Embryonic facial prominence (tissue), 1 donor: ENCODE data around the gene MRPS22.
"Not testable (repeated sequence)": the region's sequence is repeated elsewhere in the genome, so short reads cannot be mapped to it uniquely, and the experiment has no call there.

ENCODE experiments used
- DNase-seq: peaks from one replicate; pipeline ENCODE4 v3.0.0-alpha.2; 2016; ENCODE audit errors: extremely low spot score

Gene MRPS22

DNA sequence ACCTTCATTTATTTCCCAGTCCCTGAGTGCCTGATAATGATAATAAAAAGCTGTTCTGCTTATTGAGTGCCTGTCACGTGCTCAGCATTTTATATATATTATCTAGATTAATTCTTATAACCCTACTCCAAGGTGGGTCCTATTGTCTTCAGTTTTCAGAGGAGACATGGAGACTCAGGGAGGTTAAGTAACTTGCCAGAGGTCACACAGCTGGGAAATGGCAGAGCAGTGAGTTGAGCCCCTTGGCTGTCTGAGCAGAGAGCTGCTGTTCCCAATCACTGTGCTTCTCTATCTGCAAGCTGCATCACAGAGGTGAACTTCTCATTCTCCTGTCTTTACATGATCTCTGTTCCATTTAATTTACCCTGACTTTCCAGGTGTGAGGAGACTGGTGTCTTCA lies 32.3 kb upstream of the MRPS22 start:
- DNase-seq = no peak

DNA sequence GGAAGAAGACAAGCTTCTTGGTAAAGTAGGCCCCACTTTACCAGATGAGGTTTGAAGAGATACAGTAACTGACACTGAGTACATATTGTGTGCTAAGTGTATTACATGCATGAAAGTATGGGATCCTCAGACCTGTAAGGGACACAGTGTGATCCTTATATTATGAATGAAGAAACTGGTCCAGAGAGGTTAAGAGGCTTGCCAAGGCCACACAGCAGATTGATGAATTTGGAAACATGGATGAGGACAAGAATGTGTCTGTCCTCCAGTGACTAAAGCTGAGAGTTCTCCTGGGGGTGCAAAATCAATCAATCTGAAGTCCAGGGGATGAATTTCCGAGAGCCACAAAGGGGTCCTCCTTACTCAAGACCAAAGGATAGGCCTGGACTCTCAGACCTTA lies 31.4 kb upstream of the MRPS22 start:
- DNase-seq = no peak

DNA sequence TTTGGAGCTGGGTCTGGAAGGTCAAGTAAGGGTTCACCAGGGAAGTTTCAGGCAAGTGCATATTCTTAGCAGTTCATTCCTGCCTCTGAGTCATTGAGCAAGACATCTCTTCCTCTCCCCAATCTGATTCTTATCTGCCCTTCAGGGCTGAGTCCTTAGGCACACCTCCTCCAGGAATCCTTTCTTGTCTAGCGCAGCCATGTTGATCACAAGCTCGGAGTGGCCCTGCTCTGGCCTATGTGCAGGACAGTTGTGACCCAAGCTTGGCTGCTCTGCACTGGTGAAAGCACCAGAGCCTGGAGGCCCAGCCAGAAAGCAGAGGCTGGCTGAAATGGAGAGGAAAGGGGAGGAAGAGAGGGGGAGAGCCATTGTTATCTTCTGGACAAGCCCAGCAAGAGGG lies 30.9 kb upstream of the MRPS22 start:
- no peak for DNase-seq

DNA sequence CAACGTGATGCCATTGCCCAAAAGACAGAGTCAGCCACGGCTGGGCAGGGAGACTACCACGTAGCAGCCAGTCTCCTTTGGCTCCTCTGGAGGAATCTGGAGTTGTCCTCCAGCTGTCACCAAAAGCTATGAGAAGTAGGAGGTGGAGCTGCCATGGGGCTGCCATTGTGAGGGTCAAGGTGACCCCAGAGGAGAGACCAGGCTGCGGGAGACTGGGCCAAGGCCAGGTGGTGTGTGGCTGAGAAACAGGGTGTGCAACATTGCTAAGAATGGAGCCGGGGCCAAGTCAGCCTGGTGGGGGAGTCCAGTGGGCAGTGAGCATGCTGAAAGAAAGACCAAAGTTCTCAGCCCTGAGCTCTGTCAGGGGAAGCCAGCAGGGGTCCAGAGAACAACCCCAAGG lies 29.9 kb upstream of the MRPS22 start:
- DNase-seq = no peak

DNA sequence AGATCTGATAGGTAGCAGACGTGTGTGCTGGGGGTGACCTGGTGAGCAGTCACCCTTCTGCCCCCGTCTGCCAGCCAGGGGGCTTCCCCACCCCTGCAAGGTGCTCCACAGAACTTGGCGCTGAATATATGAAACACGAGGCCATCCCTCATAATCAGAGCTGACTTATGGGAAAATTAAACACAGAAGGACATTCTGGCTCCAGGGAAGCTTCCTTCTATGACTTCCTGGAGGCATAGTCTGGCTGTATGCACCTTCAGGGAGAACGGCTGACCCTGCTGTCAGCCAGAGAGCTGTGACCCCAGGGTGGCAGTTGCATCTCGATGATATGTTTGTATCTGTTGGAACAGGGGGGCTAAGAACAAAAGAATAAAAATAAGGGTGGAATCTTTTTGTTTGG lies 26.6 kb upstream of the MRPS22 start:
- no peak for DNase-seq

DNA sequence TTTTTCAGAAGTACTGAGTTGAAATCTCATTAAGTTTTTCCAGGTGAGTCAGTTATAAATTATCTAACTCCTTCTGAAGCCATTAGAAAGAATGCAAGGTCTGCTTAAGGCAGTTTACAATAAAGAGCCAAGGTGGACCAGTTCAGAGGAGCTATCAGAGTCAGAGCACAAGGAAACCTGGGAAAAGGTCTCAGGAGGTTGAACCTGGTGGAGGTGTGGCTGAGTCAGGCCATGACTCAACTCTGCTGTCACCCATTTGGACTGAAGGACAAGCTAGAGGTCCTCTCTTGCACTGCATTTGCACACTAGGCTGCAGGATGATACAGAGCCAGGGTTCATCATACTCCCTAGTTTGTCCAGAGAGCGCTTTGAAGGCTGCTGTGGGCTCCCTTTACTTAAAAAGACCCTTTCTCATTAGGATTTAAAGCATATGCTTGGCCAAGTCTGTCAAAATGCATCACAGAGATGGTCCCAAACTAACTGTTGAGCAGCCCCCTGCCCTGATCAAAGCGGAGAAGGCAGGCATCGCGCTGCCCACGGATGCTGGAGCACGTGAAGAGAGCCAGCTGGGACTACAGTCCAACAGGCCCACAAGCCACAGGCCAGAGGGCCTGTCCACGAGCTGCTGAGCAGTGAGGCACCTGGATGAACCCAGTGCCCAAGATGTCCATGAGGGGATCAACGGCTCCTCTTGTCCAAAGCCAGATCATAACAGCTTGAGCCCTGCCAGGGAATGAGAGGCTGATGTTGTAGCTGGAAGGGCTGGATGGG lies 26.0 kb upstream of the MRPS22 start:
- DNase-seq = no peak

DNA sequence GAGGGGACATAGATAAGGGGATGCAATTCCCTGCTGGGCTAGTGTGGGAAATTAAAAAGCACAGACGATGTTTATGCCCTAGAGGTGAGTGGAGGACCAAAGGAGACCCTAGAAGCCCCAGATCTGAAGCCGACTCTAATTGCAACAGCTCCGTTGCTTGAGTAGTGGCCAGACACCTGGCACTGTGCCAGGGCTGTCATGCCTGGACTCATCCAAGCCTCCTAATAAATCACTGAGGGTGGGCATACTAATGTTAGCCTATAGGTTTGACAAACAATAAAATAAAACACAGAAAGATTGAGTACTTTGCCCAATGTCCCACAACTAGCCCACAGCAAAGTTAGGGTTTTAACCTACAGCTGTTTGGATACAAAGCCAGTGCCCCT lies 25.4 kb upstream of the MRPS22 start:
- no peak for DNase-seq

DNA sequence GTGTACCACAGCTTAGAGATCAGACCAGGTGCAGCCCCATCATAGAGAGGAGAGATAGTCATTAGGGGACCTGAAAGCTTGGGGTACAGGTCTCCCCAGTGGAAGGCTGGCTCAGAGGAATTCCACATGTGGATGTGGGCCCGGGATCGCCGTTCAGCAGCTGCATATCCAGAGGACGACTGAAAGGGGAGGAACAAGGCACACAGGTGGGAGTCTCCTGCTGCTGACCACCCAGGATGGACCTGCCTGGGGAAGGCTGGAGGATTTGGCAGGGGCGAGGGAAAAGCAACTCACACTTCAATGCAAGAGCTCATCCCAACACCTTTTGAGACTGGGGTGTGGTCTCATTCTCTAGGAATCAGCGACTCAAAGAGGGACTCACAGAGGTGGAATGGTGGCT lies 25.0 kb upstream of the MRPS22 start:
- no peak for DNase-seq

DNA sequence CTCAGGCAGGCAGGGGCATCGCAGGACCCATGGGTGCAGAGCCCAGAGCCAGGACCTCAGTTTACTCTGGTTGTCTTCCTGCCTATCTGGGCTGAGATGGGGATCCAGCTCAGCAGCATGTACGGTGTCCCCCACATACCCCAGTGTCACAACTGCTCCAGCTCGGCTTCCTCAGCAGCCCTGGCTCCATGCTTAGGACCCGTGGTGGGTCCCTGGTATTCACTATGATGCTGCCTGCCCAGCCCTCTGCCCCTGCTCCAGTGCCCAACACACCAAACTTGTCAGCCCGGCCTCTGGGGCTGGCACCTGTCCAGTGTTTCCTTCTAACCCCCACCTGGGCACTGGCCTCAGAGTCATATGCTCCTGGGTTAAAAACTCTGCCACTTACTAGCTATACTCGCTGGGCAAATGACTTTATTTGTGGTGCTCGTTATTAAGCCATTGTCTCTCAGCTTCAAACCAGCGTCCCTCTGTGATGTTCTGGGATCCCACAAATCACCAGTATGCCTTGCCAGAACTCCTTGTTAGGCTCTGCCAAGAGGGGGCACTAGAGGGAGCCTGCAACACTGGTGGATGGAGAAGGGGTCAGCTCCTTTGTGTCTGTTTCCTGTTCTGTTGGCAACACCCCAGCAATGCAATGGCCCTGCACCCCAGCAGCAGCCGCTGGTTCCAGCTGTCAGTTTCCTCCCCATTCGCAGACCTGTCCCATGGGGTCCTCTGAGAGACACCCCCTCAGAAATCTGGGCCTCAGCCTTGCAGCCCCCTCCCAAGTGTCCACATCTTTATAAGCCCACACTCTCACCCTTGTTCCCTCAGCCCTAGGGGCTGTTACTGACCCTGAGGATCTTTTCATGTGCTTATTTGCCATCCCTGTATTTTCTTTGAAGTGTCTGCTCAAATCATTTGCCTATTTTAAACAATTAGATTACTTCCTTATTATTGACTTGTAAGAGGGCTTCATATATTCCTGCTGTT lies 24.1 kb upstream of the MRPS22 start:
- no peak for DNase-seq

DNA sequence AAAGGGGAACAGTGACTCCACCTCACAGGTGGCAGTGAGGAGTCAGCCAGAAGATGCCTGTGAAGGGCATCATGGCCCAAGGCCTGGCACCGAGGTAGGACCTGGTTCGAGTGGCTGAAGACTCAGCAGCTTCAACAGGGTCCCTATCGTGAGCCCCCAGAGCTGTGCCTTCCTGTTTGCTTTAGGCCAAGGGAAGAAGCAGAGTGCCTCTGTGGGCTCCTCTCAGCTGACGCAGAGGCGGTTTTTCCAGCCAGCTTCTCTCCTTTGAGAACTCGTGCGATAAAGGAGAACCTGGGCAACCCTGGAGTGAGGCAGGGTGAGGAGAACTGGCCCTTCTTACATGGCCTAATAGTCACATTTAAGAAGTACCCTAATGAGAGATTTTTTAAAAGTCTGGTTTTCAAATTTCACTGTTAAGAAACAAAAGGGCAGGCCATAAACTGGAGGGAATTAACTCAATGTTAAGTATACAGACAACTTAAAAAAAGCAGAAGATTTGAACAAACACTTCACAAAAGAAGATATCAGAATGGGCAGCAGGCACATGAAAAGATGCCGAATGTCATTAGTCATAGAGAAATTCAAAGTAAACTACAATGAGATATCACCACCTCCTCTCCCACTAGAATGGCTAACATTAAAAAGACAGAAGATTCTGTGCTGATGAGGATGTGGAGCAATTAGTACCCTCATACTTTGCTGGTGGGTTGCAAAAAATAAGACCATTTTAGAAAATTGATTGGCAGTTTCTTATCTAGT lies 23.1 kb upstream of the MRPS22 start:
- no peak for DNase-seq

DNA sequence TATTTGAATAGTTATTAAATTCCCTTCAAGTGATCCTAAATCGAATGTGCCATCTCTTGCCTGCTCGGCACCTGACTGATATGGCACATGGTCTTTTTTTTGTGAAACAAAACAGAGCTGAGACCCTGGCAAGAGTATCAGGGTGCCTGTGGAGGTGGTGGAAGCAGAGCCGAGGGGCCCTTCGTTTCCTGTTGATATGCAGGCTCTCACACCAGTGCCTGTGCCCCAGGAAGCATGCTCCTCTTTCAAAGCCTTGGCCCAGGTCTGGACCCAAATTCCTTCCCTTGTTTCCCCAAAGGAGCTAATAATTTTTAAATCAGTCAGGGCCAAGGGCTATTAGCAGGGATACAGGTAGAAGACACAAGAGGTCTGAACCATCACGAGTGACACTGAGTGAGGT lies 21.5 kb upstream of the MRPS22 start:
- DNase-seq = no peak

DNA sequence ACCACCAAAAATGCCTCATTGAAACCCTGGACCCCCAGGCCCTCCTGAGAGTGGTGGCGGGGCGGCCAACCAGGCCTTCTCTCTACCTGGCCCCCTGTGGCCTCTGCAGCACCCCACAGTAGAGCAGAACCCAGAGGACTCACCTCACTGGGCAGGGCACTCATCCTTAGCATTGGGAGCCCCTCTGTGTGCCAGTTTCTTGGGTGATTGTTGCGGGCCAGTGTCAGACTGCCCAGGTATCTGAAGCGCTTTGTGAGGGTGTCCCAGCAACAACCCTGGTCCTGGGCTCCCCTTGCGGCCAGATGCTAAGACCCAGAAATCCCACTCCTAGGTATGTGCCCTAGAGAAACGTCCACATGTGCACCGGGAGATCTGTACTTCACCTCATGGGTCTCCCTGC lies 20.7 kb upstream of the MRPS22 start:
- no peak for DNase-seq

DNA sequence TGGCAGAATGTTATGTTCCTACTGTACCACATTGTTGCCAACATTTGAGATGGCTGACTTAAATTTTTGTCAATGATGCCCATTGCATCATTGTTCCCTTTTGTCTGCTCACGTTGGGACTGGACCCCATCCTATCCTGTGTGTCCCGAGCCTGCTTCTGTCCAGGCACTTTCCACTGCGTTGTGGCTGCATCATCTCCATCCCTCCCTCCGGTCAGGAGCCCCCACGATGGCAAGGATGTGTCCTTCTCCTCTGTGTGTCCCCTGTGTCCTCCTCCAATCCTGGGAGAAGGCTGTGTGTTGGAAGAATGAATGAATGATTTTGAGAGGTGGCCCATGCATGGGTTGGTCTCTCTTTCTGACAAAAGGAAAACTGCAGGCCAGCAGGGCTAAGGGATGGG lies 19.4 kb upstream of the MRPS22 start:
- no peak for DNase-seq

DNA sequence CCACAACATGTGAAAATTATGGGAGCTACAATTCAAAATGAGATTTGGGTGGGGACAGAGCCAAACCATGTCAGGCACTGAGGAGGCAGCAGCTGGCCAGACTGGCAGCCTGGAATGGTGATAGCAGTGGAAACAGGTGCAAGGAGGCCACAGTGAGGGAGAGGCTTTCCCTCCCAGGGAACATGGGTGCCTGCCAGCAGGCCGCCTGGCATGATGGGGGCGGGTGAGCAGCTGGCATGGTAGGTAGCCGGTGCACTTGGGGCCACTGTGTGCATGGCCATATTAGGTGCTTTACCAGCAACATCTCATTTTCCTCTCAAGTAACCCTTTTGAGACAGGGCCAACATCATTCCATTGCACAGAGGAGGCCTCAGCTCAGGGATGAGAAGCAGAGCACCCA lies 18.3 kb upstream of the MRPS22 start:
- no peak for DNase-seq

DNA sequence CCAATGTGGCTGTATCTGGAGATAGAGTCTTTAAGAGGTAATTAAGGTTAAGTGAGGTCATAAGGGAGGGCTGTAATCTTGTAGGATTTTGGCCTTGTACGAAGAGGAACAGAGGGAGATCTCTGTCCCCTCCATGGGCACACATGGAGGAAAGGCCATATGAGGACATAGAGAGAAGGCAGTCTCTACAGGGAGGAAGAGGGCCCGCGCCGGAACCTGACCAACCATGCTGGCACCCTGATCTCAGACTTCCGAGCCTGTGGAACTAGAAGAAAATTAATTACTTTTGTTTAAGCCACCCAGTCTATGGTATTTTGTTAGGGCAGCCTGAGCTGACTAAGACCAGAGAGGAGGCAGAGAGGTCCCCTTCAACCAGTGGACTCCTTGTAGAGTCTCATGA lies 17.7 kb upstream of the MRPS22 start:
- no peak for DNase-seq

DNA sequence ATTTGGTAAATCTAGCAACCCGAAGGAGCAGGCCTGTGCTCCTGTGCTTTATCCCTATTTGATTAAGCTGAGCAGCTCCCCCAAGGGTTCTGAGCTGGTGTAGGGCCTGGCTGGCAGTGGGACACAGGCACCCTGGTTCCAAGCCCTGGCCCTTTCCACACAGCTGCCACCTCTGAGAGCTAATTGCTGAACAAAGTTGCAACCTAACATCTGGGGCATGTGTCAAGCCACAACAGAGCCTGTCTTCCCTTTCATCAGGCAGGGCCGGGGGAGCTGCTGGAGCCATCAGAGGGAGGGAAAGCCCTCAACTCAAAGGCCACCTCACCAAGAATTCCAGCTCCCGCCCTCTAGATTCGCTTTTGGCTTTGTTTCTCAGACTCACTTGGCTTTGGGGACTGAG lies 17.1 kb upstream of the MRPS22 start:
- DNase-seq = no peak

DNA sequence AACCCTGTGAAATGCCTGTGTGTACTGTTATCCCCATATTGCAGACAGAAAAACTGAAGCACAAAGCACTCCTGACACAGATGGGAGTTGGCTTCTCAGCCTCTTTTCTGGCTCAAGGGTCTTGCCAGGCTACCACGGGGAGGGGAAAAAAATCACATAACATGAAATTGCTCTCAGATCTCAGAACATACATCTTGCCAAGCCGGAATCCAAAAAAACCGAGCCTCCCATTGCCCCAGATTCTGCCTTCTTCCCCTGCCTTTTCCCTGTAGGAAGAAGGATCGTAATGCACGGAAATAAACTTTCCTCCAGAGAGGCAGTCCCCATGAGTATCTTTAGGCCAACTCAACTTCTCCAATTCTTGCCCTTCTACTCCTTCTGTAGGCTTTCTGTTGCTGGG lies 16.6 kb upstream of the MRPS22 start:
- no peak for DNase-seq

DNA sequence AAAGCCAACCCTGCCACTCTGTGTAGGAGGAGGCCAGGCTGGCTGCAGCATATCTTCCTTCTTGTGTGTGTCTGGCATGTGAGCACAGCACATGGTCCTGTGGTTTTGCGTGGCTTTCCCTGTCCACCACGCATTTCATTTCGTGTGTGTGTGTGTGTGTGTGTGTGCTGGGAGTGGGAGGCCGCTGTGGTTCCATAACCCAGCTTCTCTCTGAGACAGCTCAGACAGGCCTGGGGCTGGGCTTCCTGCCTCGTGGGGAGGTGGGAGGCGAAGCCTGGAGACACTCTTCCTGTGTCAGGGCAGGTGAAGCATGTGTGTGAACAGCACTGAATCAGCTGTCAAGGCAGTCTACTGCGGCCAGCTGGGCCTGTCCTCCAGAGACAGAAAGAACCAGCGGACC lies 16.0 kb upstream of the MRPS22 start:
- DNase-seq = no peak

DNA sequence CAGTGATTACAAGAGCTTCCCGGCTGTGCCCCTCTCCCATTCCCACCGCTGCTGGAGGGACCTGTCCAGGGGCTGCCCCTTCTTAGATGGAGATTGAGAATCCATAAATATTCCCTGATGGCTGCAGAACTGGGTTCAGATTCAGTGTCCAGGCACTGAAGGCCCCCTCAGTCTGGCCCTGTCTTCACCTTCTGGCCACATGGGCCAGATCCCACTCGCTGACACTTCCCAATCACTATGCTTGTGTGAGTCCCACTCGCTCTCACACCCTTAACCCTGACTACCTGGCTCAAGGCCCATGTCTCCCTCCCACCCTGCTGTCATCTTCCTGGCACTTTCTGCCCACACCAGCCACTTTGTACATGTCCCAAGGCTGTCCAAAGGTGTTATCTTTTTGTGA lies 15.5 kb upstream of the MRPS22 start:
- DNase-seq = no peak

DNA sequence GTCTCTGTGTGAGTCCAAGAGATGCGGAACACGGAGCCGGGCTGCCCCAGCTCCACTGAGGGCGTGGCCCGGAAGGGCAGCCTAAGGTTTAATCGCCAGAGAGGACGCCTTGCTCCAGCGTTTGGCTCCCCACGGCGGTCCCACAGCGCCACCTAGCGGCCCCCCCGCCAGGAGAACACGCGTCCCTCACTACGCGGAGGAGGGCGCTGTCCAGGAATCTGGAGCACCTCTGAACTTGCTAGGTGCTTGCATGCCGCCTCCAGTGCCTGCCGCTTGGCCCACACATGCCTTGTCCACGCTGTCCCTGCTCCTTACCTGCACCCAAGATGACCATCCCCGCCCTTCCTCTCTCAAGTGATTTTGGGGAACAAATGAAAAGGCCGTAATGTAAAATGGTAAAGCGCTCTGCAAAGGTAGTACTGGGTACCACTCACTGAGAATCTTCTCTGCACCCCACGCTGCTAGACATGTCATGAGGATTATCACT lies 14.4 kb upstream of the MRPS22 start:
- peak; percentile 35 for DNase-seq

DNA sequence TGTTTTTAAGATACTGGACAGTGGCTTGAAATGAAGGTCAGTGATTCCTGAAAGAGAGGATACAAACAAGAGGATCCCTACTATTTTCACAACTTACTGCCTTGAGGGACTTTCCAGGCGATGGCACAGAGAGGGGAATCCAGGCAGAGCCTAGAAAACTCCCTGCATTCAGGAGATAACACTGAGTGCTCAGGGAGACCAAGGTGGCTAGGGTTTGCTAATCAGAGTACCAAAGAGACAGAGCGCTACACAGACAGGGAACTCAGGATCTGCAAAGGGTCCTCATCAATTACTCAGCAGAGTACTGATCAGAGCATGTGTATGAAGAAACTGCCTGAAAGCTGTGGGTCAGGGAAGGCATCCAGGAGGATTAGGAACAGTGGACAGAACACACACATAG lies 11.7 kb upstream of the MRPS22 start:
- no peak for DNase-seq

DNA sequence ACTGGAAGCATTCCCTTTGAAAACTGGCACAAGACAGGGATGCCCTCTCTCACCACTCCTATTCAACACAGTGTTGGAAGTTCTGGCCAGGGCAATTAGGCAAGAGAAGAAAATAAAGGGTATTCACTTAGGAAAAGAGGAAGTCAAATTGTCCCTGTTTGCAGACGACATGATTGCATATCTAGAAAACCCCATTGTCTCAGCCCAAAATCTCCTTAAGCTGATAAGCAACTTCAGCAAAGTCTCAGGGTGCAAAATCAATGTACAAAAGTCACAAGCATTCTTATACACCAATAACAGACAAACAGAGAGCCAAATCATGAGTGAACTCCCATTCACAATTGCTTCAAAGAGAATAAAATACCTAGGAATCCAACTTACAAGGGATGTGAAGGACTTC lies 9.1 kb upstream of the MRPS22 start:
- not testable (repeated sequence) for DNase-seq
